Right hindlimb (tissue), 1 donor: ENCODE data around the gene RIMKLB.

Experiments used
- DNase-seq: peaks from one replicate; pipeline ENCODE4 v3.0.0-alpha.2; 2018

The RIMKLB gene, protein sequence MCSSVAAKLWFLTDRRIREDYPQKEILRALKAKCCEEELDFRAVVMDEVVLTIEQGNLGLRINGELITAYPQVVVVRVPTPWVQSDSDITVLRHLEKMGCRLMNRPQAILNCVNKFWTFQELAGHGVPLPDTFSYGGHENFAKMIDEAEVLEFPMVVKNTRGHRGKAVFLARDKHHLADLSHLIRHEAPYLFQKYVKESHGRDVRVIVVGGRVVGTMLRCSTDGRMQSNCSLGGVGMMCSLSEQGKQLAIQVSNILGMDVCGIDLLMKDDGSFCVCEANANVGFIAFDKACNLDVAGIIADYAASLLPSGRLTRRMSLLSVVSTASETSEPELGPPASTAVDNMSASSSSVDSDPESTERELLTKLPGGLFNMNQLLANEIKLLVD

DNA sequence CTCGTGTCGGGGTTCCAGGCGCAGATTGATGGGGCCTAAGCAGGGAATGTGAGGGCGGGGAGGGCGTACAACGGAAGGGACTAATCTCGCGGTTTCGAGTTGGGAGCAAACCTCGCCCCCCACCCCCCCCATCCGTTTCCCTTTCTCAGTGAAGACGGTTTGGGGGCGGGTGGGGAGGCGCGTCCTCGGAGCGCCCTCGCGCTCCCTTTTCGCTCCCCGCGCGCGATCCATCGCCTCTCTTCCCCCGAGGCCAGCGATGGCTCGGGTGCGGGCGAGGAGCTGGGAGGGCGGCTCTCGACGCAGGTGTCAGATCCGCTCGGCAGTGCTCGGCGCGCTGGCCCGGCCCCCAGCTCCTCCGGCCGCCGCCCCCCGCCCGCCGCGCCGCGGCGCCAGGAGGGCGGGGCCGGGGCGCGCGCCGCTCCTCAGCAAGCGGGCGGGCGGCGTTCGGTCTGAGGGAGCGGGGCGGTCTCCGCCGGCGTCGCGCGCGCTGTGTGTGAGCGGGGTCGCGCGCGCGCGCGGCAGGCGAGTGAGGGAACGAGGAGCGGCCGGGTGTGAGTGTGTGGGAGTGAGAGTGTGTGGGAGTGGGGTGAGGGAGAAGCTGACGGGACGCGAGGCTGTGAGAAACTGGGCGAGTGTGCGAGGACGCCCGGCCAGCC is at the start of gene RIMKLB:
RIMKLB (plus strand) TSS at position 516 of the 656 bp plus-strand sequence. CDS start 15,876 bp downstream, outside the sequence.
- DNase-seq: peak; percentile 90

- DNase-seq: no peak
These were observed 49.1 kb upstream of the RIMKLB start for GRCh38 chr12:8648576-8649205.

DNA sequence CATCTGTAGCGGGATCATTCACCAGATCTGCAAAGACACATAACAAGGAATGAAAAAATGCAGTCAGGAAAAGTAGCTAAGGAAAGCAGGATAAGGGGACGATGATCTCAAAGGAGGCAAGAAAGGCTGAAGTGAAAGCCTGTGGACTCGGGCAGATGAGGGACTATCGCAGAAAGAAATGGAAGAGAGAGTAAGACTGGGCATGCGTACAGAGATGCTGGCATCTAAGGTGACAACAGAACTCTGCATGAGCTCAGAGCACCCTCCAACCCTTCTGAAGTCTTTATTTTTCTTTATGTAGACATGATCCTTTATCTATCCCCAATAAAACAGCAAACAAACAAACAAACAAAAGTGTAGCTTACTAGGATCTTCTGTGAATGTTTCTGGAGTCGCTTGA is 42.4 kb upstream of the RIMKLB start:
- no peak for DNase-seq

DNA sequence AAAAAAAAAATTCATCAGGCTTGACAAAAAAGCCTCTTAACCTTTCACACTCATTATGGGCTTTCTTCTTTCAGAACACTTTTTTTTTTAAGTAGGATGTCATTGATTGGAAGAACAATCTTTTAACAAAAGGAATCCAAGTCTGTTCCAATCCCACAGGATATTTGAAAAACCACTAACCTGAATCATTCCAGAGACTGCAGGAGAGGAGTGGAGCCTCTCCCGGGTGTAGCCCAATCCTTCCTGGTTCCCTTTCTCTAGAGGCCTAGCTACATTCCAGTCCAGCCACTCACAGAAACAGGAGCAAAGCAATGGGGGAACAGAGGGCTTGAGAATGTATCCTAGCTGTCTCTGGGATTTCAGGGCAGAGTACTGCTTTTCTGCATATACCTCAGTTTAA is 39.4 kb upstream of the RIMKLB start:
- no peak for DNase-seq

DNA sequence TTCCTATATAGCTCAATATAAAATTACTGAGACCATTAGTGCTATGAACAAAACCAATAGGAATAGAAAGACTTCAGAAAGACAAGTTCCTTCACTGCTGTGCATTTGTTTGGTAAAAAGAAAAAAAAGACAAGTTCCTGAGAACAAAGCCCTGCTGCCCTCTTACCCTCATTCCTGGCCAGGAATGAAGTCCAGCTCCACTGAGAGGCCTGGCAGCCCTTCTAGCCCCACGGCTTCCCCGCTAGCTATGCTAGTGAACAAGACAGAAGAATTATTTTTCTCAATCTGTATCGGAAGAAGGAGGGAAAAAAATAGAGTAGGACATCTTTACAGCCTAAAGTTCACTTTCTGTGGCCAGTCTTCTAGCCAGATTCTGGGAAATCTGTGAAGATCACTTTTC is 36.8 kb upstream of the RIMKLB start:
- DNase-seq: no peak

- DNase-seq: no peak
These were observed 36.0 kb upstream of the RIMKLB start for GRCh38 chr12:8661751-8662150.

DNA sequence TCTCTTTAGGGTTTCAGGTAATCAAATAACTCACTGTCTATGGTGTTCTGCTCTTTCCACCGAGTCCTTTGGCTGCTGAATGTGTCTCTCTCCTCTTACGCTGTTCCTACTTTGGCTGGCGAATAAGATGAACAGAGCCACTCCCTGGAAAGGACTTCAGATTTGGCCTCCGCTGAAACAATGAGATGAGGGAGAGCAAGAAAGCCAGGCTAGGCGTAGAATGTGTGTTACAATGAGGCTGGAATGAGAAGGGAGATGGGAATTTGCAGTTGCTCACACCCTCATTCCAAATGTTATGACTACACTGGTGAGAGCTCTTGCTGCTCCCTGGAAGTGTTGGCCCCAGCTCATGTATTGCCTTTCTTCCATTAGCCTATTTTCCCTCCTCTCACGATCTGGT is 35.2 kb upstream of the RIMKLB start, which contains the start of gene MFAP5:
MFAP5 (minus strand) TSS at position 234 of the 400 bp plus-strand sequence. CDS start 722 bp downstream, outside the sequence.
- DNase-seq: peak; percentile 70

DNA sequence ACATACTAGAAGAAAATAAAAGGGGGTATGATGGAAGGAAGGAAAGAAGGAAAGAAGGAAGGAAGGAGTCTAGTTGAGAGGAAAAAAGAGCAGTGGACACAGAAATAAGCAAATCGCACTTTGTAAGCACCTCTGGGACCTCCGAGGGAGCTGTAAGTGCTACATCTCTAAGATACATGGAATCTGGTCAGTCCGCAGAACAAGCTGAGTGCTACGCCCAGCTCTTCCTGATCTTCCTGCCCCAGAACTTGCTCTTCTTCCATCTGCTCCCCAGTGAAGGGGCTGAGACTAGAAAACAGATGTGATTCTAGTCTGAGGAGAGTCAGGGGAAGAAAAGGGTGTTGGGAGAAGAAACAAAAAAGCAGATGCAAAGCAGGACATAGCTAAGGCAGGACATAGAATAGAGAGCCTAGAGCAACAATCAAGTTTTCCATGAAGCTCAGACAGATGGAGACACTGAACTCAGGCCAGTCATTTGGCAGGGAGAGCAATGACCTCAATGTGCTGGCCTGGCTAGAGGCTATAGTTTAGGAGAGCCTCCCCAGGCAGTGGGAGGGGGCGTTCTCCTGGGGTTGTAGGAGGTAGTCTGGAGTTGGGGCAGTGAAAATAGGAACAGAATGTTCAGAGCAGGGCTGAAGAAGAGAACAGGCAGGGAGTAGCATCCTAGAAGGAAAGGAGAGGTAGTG is 33.4 kb upstream of the RIMKLB start:
- peak; percentile 92 for DNase-seq

DNA sequence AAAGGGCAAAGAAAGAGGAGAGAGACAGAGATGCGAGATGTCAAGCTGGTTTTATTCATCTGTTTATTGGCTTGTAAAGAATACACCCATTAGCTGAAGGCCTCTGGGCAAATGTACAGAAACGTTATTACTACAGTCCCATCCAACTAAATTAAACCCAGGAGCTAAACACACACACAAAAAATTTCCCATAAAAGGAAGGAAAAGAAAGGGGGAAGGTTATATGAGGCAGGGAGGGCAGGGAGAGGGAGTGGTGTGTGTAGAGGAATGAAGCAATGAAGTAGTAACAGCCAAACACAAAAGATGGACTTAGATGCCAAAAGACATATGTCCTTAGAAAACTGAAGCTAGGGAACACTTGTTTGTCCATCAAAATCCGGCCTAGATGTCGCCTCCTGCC is 32.0 kb upstream of the RIMKLB start:
- DNase-seq: no peak

- DNase-seq: no peak
These were observed 30.5 kb upstream of the RIMKLB start for GRCh38 chr12:8667270-8667669.

DNA sequence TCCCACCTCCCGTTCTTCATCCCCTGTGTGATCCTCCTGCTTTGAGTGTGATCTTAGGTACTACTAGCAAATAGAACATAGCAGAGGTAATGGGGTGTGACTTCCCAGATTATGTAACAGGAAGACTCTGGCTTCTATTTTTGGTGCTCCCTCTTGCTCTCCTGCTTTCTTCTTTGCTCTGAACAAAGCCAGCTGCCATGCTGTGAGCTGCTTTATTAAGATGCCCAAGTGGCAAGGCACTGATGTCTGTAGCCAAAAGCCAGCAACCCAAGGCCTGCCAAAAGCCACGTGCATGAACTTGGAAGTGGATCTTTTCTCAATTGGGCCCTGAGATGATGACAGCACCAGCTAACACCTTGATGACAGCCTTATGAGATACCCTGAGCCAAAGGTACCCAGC is 29.4 kb upstream of the RIMKLB start:
- no peak for DNase-seq

DNA sequence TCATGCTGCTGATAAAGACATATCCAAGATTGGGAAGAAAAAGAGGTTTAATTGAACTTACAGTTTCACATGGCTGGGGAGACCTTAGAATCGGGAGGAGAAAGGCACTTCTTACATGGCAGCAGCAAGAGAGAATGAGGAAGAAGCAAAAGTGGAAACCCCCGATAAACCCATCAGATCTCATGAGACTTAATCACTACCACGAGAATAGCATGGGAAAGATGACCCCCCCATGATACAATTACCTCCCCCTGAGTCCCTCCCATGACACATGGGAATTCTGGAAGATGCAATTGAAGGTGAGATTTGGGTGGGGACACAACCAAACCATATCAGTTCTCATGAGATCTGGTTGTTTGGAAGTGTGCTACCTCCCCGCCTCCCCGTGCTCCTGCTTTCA is 25.4 kb upstream of the RIMKLB start:
- DNase-seq: no peak

GRCh38 chr12:8675591-8676036 is 22.2 kb upstream of the RIMKLB start:
- no peak for DNase-seq

- no peak for DNase-seq
These were observed 21.1 kb upstream of the RIMKLB start for GRCh38 chr12:8676651-8677050.

GRCh38 chr12:8677362-8677761 is 20.4 kb upstream of the RIMKLB start:
- no peak for DNase-seq

GRCh38 chr12:8678661-8679111 is 19.1 kb upstream of the RIMKLB start:
- DNase-seq: no peak

GRCh38 chr12:8680533-8680932 is 17.3 kb upstream of the RIMKLB start:
- no peak for DNase-seq

DNA sequence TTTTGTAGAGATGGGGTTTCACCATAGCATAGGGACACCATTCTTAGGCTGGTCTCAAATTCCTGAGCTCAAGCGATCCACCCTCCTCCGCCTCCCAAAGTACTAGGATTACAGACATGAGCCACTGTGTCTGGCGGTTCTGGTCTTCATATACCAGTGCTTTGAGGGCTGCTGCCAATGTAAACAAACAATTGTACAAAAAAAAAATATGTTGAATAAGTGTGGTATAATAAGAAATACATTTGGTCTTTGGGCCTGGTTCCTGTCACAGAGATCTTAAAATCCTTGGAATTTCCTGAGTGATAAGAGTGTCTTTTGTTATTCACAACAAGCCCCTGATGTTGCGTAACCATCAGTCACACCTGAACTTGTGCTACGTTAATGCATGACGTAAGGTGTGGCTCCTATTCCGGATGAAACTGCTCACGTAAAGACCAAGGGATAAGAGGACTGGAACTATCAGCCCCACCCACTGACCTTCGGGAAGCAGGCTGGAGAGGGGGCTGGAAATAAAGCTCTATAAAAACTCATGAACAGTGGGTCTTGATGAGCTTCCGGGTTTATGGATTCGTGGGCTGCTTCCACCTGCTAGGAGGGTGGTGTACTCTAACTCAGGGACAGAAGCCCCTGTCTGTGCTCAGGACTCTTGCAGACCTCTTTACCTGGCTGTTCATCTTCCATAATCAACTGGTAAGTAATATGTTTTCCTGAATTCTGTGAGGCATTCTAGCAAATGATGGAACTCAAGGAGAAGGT is 16.5 kb upstream of the RIMKLB start:
- DNase-seq: no peak

DNA sequence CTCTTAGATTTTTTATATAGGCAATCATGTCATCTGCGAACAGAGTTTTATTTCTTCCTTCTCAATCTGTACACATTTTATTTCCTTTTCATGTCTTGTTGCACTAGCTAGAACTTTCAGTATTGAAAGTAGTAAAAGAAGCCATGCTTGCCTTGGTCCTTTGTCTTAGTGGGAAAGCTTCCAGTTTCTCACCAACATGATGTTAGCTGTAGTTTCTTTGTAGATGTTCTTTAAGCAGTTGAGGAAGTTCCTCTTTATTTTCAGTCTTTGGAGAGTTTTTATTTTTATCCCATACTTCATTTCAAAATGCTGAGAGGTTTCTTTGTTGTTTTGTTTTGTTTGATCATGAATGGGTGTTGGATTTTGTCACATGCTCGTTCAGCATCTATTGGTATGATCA is 12.7 kb upstream of the RIMKLB start:
- no peak for DNase-seq

GRCh38 chr12:8687846-8688601 is 9.8 kb upstream of the RIMKLB start:
- peak; percentile 87 for DNase-seq

DNA sequence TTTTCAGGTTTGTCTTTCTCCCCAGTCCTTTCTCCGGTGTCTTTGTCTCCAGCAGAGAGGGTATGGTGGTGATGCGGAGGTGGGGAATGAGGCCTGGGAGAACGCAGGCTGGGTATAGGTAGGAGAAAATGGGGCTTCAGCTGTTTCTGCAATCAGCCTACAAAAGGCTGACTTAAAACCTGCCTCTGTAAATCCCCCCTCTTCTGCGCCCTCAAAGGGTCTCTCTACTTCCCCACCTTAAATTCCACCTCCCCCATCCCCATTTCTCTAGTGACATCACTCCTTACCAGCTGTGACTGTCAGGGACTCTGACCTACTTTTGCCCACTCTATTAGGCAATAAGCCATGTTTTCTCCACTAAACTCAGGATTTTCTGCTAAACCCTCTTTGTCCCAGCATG is 8.1 kb upstream of the RIMKLB start:
- no peak for DNase-seq

GRCh38 chr12:8692573-8692972 is 5.2 kb upstream of the RIMKLB start:
- peak; percentile 90 for DNase-seq
